Activated CD4-positive, alpha-beta T cell treated with anti-CD3 and anti-CD28 coated beads, Interleukin-2, amount 50 U/mL, for 48 hours (primary cell): ENCODE data around the gene SCAF4.
"Not testable (repeated sequence)": the region's sequence is repeated elsewhere in the genome, so short reads cannot be mapped to it uniquely, and the experiment has no call there.

ENCODE experiments used
- DNase-seq, 2 experiments: peaks; one replicate each; pipeline ENCODE4 v3.0.0-alpha.2; 2020

SCAF4 gene

DNA sequence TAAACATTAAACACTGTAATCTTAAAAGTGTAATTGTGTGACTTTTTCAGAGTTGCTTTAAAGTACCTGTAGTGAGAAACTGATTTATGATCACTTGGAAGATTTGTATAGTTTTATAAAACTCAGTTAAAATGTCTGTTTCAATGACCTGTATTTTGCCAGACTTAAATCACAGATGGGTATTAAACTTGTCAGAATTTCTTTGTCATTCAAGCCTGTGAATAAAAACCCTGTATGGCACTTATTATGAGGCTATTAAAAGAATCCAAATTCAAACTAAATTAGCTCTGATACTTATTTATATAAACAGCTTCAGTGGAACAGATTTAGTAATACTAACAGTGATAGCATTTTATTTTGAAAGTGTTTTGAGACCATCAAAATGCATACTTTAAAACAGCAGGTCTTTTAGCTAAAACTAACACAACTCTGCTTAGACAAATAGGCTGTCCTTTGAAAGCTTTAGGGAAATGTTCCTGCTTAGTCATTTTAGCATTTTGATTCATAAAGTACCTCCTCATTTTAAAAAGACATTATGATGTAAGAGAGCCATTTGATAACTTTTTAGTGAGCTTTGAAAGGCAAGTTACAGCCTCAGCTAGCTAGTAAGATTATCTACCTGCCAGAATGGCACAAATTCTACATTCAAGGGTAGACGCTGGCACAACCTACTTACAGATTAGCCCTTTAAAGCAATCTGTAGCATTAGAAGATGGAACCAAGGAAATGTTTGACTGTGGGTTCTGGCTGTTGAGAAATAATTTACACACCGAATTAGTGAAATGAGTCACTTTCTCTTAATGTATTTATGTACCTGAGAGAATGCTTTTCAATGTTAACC, 63.0 kb downstream of the SCAF4 start:
- DNase-seq = no peak

DNA sequence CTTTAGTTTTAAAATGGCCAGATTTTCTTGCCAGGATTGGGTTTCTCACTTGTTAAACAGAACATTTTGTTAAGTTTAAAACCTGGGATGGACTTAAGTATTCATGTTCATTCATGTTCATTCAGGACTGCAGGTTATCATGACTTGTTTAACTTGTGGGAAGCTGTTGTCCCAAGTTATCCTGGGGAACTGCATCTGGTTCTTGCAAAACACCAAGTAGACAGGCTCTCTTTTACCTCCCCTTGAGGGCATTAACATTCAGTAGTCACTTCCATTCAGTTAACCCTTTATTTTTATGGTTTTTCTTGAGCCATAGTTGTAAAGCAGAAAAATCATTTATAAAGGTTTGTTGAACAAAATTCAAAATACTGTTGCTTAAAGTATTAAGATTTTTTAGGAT, 64.3 kb downstream of the SCAF4 start:
- DNase-seq = no peak

DNA sequence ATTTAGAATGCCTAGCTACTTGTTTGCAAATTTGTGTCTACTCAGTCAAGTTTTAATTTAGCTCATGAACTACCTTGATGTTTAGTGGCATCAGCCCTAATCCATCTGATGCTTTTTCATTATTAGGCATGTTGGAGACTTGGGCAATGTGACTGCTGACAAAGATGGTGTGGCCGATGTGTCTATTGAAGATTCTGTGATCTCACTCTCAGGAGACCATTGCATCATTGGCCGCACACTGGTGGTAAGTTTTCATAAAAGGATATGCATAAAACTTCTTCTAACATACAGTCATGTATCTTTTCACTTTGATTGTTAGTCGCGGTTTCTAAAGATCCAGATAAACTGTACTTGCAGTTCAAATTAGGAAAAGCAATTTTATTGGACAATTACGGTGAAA, 64.8 kb downstream of the SCAF4 start:
- peak in 1 of 2 experiments; percentile 26 for DNase-seq

DNA sequence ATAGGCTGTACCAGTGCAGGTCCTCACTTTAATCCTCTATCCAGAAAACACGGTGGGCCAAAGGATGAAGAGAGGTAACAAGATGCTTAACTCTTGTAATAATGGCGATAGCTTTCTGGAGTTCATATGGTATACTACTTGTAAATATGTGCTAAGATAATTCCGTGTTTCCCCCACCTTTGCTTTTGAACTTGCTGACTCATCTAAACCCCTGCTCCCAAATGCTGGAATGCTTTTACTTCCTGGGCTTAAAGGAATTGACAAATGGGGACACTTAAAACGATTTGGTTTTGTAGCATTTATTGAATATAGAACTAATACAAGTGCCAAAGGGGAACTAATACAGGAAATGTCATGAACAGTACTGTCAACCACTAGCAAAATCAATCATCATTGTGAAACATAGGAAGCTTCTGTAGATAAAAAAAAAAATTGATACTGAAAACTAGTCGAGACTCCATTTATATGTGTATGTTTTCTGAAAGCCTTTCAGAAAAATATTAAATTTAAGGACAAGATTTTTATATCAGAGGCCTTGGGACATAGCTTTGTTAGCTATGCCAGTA, 65.4 kb downstream of the SCAF4 start:
- DNase-seq = no peak

DNA sequence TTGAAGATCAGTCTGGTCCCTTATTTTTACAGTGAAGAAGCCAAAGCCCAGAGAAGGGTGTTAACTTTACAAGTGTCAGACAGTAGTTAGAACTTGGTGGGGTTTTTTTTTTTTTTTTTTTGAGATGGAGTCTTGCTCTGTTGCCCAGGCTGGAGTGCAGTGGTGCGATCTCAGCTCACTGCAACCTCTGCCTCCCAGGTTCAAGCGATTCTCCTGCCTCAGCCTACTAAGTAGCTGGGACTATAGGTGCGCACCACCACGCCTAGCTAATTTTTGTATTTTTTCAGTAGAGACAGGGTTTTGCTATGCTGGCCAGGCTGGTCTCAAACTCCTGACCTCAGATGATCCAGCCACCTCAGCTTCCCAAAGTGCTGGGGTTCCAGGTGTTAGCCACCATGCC, 66.0 kb downstream of the SCAF4 start:
- DNase-seq = not testable (repeated sequence)

DNA sequence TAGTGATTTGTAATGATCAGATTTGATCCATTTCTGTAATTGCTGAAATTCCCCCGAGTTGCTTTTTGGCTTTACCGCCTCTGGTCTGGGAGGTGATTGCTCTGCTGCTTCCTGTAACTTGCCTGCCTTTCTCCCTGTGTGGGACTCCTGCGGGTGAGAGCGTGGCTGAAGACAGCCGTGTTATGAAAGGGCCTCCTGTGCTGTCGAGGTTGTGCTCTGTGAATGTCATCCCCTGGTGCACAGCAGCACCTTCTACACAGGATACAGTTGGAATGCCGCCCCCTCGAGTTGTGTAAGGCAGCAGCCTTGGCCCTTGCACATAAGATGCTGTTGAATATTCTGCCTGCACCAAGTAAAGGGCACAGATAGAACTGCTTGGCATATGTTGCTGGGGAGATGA, 66.5 kb downstream of the SCAF4 start:
- DNase-seq = peak; percentile 40 to 53

DNA sequence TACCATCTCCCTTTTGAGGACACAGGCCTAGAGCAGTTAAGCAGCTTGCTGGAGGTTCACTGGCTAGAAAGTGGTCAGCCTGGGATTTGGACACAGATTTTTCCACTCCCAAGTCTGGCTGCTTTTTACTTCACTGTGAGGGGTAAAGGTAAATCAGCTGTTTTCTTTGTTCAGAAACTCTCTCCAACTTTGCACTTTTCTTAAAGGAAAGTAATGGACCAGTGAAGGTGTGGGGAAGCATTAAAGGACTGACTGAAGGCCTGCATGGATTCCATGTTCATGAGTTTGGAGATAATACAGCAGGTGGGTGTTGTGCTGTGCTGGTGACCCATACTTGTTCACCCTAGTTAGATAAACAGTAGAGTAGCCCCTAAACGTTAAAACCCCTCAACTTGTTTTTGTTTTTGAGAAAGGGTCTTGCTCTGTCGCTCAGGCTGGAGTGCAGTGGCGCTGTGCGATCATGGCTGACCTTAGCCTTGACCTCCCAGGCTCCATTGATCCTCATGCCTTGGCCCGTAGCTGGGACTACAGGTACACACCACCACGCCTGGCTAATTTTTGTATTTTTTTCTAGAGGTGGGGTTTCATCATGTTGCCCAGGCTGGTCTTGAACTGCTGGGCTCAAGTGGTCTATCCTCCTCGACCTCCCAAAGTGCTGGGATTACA, 68.2 kb downstream of the SCAF4 start:
- DNase-seq = no peak

DNA sequence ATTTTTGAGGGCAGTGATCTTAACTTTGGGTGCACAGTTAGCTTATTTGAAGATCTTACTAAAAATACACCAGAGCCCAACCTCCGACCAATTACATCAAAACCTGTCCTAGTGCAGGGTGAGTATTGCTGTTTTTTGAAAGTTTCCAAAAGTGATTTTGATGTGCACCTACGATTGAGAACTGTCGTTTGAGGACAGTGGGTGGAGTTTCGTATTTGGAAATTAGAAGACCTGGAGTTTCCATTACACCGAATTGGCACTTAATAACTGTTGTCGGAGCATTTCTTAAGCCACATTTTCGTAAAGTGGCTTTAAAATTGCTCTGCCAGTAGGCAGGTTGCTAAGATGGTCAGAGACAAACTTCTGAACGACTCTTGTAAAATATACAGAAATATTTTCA, 71.3 kb downstream of the SCAF4 start:
- DNase-seq = no peak

DNA sequence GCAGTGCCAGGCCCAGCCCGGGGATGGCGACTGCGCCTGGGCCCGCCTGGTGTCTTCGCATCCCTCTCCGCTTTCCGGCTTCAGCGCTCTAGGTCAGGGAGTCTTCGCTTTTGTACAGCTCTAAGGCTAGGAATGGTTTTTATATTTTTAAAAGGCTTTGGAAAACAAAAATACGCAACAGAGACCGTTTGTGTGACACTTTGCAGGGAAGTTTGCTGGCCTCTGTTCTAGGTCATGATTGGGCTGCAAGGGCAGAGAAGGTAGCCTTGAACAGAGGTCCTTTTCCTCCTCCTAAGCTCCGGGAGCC, 71.7 kb downstream of the SCAF4 start:
- no peak for DNase-seq

DNA sequence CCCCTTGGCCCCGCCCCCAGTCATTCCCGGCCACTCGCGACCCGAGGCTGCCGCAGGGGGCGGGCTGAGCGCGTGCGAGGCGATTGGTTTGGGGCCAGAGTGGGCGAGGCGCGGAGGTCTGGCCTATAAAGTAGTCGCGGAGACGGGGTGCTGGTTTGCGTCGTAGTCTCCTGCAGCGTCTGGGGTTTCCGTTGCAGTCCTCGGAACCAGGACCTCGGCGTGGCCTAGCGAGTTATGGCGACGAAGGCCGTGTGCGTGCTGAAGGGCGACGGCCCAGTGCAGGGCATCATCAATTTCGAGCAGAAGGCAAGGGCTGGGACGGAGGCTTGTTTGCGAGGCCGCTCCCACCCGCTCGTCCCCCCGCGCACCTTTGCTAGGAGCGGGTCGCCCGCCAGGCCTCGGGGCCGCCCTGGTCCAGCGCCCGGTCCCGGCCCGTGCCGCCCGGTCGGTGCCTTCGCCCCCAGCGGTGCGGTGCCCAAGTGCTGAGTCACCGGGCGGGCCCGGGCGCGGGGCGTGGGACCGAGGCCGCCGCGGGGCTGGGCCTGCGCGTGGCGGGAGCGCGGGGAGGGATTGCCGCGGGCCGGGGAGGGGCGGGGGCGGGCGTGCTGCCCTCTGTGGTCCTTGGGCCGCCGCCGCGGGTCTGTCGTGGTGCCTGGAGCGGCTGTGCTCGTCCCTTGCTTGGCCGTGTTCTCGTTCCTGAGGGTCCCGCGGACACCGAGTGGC, 72.2 kb downstream of the SCAF4 start, which contains the start of gene SOD1:
Gene SOD1 (plus strand): TSS at position 158 of the 723 bp plus-strand sequence. CDS start 77 bp downstream, at position 235.
- DNase-seq = peak; percentile 94 to 95

DNA sequence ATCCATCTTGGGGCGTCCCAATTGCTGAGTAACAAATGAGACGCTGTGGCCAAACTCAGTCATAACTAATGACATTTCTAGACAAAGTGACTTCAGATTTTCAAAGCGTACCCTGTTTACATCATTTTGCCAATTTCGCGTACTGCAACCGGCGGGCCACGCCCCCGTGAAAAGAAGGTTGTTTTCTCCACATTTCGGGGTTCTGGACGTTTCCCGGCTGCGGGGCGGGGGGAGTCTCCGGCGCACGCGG, 72.7 kb downstream of the SCAF4 start:
- DNase-seq = no peak

DNA sequence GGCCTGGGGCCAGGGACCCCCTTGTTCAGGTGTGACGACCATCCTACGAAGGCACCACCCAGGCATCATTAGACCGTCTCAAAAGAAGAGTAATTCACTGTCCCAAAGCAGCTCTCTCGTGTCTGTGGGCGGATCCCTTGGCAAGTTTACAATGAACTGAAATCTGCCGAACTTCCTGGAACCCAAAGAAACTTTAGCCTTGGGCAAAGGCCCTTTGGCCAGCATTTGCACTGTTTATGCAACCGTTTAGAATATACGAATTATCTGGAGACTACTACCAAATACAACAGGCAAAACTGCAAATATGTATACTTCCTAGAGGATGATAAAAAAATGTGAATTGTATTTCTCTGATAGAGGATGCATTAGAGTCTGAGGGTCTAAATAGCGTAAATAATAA, 73.9 kb downstream of the SCAF4 start:
- DNase-seq = no peak

DNA sequence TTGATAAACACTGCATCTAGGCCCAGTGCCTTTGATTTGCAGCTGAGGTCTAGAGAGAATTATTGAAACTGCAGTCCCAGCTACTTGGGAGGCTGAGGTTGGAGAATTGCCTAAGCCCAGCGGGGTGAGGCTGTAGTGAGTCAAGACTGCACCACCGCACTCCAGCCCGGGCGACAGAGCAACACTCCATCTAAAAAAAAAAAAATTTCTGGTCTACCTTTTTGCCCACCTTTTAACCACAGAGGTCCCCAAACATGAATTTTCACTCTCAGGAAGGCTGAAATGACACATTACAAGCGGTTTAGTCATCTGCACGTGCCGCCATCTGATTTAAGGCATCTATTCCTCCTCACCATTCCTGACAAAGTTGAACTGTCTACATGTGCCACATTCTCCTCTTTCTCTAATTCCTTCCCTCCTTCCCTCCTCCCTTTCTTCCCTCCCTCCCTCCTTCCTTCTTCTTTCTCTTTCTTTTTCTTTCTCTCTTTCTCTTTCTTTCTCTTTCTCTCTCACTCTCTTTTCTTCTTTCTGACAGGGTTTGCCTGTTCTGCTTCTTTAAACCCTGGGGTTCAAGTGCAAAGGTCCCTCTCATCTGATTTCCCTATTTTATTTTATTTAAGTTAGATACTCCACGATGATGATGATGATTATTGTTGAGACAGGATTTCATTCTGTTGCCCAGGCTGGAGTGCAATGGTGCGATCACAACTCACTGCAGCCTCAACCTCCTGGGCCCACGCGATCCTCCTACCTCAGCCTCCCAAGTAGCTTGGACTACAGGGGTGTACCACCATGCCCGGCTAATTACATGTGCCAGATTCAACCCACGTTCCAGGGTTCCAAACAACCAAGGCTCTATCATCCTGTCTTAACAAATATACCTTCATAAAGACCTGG, 75.5 kb downstream of the SCAF4 start:
- DNase-seq = peak; percentile 57 to 71

DNA sequence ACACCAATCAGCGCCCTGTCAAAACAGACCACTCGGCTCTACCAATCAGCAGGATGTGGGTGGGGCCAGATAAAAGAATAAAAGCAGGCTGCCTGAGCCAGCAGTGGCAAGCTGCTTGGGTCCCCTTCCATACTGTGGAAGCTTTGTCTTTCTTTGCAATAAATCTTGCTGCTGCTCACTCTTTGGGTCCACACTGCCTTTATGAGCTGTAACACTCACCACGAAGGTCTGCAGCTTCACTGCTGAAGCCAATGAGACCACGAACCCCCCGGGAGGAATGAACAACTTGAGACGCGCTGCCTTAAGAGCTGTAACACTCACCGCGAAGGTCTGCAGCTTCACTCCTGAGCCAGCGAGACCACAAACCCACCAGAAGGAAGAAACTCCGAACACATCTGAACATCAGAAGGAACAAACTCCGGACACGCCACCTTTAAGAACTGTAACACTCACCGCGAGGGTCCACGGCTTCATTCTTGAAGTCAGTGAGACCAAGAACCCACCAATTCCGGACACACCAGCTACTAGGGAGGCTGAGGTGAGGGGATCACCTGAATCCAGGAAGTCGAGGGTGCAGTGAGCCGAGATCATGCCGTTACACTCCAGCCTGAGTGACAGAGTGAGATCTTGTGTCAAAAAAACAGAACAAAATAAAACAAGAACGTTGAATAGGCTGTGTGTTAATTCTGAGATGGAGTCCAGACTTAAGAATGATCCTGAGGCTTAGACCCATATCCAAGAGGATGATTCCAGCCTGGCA, 76.9 kb downstream of the SCAF4 start:
- not testable (repeated sequence) for DNase-seq

DNA sequence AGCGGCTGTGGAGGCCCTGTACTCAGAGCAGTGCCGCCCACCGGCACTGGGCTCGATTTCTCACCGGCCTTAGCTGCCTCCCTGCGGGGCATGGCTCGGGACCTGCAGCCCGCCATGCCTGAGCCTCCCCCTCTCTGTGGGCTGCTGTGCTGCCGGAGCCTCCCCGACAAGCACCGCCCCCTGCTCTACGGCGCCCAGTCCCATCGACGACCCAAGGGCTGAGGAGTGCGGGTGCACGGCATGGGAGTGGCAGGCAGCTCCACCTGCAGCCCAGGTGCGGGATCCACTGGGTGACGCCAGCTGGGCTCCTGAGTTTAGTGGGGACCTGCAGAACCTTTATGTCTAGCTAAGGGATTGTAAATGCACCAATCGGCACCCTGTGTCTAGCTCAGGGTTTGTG, 77.6 kb downstream of the SCAF4 start:
- DNase-seq = no peak

DNA sequence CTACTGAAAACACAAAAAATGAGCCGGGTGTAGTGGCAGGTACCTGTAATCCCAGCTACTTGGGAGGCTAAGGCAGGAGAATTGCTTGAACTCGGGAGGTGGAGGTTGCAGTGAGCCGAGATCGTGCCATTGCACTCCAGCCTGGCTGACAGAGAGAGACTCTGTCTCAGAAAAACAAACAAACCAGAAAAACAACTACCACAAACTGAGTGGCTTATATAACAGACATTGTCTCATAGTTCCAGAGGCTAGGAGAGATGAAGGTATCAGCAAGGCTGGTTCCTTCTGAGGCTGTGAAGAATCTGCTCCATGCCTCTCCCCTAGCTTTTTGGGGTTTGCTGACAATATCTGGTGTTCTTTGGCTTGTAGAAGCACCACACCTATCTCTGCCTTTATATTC, 80.4 kb downstream of the SCAF4 start:
- not testable (repeated sequence) for DNase-seq

DNA sequence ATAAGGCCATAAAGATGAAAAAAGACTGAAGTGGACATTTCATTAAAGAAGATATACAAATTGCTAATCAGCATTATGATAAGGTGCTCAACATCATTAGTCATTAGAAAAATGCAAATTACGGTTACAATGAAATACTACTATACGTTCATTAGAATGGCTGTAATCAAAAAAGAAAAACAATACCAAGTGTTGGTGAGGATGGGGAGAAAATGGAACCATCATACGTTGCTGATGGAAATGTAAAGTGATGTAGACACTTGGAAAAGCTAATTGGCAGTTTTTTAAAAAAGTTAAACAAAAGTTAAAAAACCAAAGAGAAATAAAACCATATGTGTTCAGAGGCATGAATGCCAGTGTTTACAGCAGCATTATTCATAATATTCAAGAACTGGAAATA, 81.0 kb downstream of the SCAF4 start:
- no peak for DNase-seq

DNA sequence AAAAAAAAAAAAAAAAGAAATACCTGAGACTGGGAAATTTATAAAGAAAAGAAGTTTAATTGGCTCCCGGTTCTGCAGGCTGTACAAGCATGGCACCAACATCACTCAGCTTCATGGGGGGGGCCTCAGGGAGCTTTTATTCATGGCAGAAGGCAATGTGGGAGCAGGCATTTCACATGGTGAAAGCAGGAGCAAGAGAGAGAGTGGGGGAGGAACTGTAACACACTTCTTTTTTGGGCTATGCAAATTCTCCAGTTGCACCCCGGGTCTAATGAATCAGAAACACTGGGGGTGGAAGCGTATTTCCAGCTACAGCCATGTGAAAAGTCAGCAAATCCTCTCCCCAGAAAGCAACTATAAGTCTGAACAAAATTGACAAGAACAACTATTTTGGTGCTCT, 84.3 kb downstream of the SCAF4 start:
- no peak for DNase-seq

DNA sequence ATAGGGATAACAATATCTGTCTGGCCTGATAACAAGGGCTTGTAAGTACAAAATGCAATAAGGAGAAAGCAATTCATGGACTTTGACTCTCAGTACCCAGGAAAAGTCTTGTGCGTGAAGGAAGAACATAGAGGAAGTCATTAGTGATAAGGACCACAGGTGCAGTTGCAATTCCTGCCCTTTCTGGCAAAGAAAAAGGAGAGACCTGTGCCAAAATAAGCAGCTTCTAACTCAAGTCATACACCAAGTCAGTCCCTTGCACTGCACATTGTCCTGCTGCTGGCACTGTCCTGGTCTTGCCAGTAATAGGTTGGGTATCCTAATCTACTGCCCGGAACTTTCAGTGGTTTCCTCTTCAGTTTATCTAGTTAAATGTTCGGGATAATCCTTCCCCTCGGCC, 87.3 kb downstream of the SCAF4 start:
- DNase-seq = no peak

DNA sequence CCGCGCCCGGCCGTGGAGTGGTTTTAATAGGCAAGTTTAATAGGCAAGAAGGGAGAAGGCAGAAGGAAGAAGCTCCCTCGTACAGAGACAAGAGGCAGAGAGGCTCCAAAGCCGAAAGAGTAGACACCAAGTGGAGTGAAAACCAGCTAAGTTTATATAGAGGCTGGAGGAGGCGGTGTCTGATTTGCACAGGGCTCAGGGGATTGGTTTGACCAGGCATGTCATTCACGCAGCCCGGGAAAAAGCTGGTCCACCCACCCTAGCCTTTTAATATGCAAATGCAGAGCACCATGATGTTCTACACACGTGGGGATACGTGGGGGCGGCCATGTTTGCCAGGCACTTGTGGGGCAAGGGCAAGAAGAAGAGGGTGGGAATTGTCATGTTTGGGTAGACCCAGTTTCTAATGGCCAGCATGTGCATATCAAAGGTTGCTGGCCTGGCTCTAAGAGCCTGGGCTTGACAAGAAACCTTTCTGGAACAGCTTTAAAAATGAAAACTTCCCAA, 90.4 kb downstream of the SCAF4 start:
- no peak for DNase-seq

DNA sequence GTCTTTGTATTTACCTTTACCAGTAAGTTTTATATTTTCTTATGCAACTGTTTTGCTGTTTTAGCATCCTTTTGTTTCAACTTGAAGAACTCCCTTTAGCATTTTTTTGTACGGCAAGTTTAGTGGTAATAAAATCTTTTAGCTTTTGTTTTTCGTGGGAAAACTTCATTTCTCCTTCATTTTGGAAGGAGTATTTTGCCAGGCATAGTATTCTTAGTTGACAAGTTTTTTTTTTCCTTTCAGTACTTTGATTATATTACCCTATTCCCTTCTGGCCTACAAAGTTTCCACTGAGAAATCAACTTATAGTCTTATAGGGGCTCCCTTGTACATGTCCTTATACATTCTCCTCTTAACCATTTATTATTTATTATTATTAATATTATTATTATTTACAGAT, 95.0 kb downstream of the SCAF4 start:
- DNase-seq = no peak

DNA sequence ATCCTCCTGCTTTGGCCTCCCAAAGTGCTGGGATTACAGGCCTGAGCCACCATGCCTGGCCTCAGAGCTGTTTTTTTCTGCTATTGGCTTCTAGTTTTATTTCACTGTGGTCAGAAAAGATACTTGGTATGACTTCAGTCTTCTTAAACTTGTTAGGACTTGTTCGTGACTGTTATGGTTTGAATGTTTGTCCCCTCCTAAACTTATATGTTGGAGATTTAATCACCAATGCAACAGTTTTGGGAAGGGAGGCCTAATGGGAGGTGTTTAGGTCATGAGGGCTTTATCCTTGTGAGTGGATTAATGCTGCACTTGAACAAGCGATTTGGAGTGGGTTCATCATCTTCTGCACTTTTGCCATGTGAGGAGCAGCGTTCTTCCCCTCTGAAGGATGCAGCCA, 96.9 kb downstream of the SCAF4 start:
- no peak for DNase-seq
